SKM-1 (cell line): ENCODE results near the gene ADAMTSL3.
"Not testable (repeated sequence)": the region's sequence is repeated elsewhere in the genome, so short reads cannot be mapped to it uniquely, and the experiment has no call there.

Source experiments
- DNase-seq: peaks from one replicate; lab custom pipeline; 2025; ENCODE audit not compliant: unreplicated experiment; lab: John Stamatoyannopoulos, UW

Gene ADAMTSL3

DNA sequence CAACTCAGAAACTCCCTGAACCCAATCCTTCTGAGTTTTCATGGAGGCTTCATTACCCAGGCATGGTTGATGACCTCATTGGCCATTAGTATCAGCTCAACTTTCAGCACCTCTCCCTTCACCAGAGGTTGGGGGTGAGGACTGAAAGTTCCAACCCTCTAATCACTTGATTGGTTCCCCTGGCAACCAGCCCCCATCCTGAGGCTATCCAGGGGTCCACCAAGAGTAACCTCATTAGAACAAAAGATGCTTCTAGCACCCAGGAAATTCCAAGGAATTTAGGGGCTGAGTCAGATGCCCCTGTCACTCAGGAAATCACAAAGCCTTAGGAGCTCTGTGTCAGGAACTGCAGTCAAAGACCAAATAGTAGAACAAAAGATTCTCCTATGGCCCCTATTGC, 43.8 kb downstream of the ADAMTSL3 start:
- DNase-seq, result no peak

- DNase-seq, result no peak
Measured at GRCh38 chr15:83698294-83698693, 44.4 kb downstream of the ADAMTSL3 start.

GRCh38 chr15:83699028-83699427, 45.1 kb downstream of the ADAMTSL3 start:
- DNase-seq, result no peak

GRCh38 chr15:83700082-83700481, 46.2 kb downstream of the ADAMTSL3 start:
- DNase-seq, result no peak

DNA sequence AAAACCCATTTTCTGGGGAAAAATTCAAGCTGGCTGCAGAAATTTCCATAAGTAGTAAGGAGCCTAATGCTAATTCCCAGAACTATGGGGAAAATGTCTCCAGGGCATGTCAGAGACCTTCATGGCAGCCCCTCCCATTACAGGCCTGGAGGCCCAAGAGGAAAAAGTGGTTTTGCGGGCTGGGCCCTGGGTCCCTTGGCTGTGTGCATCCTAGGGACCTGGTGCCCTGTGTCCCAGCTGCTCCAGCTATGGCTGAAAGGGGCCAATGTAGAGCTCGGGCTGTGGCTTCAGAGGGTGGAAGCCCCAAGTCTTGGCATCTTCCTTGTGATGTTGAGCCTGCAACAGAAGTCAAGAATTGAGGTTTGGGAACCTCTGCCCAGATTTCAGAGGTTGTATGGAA, 48.4 kb downstream of the ADAMTSL3 start:
- DNase-seq, result not testable (repeated sequence)

DNA sequence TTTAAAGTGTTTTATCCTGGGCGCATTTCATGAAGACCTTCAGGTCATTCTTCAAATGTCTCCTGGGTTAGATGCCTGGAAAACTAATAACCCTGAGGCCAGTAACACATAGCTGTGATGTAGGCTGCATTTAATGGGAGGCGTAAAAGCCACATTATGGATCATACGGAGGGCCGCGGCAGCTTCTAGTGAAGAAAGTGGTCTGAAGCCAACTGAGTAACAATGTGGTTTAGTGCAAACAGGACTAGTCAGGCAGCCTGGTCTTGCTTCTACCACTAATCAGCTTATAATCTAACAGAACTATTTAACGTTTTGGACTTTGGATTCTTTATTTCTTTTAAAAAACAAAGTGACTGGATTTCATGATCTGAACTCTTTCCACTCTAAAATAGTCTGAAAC, 54.4 kb downstream of the ADAMTSL3 start:
- DNase-seq, result no peak

GRCh38 chr15:83709241-83709640, 55.3 kb downstream of the ADAMTSL3 start:
- no peak for DNase-seq

DNA sequence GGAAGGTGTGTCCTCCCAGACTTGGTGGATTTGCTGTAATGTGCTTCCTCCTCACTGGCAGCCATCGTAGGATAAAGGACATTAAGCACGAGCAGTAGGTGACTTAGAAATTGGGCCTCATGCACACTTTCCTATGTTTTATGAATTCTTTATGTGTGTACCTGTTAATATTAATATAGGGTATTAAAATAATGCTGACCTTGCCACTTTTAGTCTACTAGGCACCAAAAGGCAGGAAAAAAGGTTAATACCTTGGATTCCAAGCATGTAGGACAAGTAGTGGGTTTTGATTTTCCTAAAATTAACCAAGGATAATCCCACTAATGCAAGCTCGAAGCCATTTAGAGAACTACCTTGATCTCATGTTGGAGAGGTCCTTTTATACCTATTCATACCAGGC, 55.9 kb downstream of the ADAMTSL3 start:
- DNase-seq, result no peak

DNA sequence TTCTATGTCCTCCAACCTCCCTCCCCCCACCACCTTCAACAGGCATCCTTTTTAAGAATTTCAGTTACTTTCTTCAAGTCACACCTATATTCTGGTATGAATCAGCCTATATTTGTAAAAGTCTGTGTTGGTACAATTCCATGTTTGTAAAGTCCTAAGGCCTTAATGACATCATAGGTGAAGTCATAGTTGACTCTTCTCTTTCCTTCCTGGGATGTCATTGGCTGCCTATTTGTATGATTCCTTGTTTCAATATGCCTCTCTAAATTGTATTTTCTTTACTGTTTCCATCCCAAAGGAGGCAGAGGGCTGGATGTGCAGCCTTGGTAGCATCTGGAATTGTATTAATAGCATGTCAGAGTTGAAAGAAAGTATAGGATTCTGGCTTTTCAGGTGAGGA, 56.5 kb downstream of the ADAMTSL3 start:
- DNase-seq, result no peak

DNA sequence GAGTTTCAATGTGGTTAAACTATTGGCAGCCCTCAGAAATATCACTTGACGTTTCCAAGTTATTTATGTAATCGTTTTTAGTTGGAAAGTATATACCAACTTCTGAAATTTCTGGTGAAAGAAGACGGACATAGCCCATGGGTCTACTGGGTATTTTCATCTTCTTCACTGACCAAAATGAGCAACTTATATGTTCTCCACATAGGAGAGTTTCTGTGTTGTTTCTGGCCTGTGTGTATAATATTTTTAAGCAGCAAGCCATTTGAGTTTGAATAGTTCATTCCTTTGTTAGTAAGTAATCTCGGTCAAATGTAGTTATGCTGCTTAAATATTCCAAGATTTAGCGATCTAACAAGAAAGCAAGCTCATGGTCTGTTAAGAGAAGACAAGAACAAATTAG, 57.3 kb downstream of the ADAMTSL3 start:
- DNase-seq, result no peak

DNA sequence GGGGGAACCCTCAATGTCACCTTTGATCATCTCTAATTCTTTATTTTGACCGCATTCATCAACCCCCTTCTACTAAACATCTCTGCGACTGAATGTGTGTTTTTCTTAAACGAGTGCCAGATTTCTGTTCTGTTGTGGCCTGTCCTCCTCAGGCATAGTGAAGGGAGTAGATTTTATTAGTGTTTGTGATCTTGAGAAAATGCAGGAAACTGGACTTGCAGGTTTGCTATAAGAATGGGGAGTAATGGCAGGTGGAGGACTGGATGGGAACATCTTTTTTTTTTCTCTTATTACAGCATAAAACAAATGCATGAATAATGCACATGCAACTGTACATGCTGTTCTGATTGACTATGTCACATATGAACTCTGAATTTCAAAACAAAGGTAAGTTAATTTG, 59.3 kb downstream of the ADAMTSL3 start:
- no peak for DNase-seq

- DNase-seq, result no peak
Measured at GRCh38 chr15:83714939-83715628, 61.2 kb downstream of the ADAMTSL3 start.

- no peak for DNase-seq
Measured at GRCh38 chr15:83716605-83717004, 62.7 kb downstream of the ADAMTSL3 start.

- no peak for DNase-seq
Measured at GRCh38 chr15:83717010-83717409, 63.1 kb downstream of the ADAMTSL3 start.

- no peak for DNase-seq
Measured at GRCh38 chr15:83720468-83720867, 66.5 kb downstream of the ADAMTSL3 start.

DNA sequence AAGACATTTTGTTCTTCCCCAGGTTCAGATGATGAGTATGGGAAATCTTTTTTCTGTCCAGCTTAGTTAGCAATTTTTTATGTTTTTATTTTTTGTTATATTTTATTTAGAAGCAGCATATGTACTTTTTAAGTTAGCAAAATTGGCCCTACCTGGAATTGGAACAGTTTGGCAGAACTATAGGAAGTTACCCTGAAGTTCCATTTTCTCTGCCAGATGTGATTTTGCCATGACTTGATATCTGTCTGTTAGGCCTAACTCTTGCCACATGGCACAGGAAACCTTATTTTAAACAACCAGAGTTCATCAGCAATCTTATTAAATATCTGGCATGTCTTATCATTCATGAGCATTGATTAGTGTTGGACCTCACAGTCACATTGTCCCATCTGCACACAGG, 67.1 kb downstream of the ADAMTSL3 start:
- no peak for DNase-seq

DNA sequence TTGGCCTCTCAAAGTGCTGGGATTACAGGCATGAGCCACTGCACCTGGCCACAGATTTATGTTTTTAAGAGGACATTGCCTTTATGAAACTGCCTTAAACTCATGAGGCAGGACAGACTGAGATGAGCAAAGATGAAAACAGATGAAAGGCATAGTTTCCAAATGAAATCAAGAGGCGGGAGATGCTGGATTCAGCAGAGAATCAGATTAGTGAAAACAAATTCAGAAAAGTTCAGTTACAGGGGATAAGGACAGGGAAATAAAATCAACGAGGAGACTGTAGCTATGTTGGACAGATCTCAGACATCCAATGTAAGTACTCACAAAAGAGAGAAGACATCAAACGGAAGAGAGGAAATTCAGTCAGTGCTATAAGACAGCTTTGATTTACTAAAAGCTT, 68.1 kb downstream of the ADAMTSL3 start:
- no peak for DNase-seq

GRCh38 chr15:83723216-83723615, 69.3 kb downstream of the ADAMTSL3 start:
- no peak for DNase-seq

- no peak for DNase-seq
Measured at GRCh38 chr15:83732196-83732595, 78.3 kb downstream of the ADAMTSL3 start.

GRCh38 chr15:83732770-83733169, 78.8 kb downstream of the ADAMTSL3 start:
- no peak for DNase-seq

DNA sequence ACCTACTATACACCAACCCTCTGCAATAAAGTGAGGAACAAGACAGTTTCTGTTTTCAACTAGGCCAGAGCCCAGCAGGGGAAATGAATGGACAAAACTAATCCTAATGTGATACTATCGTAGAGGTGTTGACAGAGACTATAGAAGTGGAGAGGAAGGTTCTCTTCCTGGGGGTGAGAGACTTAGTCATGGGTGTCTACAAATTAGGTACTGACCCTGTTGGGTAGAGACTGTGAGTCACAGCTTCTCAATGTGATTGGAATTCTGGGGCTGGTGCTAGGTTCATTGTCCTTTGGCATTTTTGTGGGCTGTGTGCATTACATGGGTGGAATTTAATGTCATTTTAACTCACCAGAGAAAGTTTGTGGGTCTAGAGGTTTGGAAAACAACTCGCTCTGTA, 79.3 kb downstream of the ADAMTSL3 start:
- no peak for DNase-seq

DNA sequence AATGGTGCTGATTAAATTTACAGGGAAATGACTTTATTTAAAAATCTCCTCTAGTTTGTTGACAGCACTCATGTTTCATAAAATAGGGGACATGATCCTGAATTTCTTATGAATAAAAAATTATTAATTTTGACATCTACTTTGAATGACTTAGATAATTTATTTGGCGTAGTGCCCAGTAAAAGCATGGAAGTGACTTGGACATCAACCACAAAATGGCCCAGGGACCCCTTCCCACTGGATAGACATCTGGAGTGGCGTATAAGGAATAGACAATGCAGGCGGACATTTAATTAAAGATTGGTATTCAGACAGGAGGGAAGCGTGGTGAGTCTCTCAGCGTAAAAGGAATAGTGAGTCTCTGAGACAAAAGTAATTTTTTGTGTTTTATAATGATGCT, 79.8 kb downstream of the ADAMTSL3 start:
- DNase-seq, result no peak

DNA sequence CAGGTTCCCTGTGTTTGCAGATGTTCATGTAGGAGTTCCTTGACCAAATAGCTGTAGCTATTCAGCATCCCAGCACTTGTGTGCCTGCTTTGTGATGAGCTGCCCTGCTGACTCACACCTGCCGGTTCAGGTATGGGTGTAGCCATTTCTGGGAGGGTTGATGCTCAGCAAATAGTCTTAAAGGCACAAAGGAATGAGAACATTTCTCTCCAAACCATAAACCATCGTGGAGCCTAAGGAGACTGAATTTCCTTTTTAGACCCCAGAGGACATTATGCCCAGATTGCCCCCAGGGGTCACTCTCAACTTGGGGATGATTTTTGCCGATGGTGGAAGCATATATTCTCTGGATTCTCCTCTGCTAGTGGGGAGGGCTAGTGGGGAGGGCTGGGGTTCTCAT, 80.6 kb downstream of the ADAMTSL3 start:
- no peak for DNase-seq
